8988T (cell line): ENCODE results near the gene DEAF1.
A peak's percentile ranks its signal among the peaks of the same experiment; 100 is the strongest.

Source experiments
- DNase-seq: peaks from one replicate; pipeline ENCODE4 v3.0.0; 2011

DEAF1 gene

GRCh38 chr11:620935-621814 is 73.8 kb downstream of the DEAF1 start:
- no peak for DNase-seq

- no peak for DNase-seq
Observed at GRCh38 chr11:620201-620600, 74.8 kb downstream of the DEAF1 start.

- no peak for DNase-seq
Observed at GRCh38 chr11:619628-620050, 75.4 kb downstream of the DEAF1 start.

GRCh38 chr11:618856-619627 is 76.0 kb downstream of the DEAF1 start:
- no peak for DNase-seq

GRCh38 chr11:617912-618682 is 76.9 kb downstream of the DEAF1 start:
- DNase-seq: no peak

GRCh38 chr11:617199-617911 is 77.7 kb downstream of the DEAF1 start:
- no peak for DNase-seq

- no peak for DNase-seq
Observed at GRCh38 chr11:616320-617198, 78.5 kb downstream of the DEAF1 start.

GRCh38 chr11:615504-616319 is 79.3 kb downstream of the DEAF1 start, which contains the start of gene IRF7:
TSS of gene IRF7 (minus strand) at chr11:615950. CDS start at chr11:615364, 586 bp downstream.
- DNase-seq: peak; percentile 100

GRCh38 chr11:614623-615503 is 80.2 kb downstream of the DEAF1 start:
- no peak for DNase-seq

- DNase-seq: no peak
Observed at GRCh38 chr11:614021-614622, 80.9 kb downstream of the DEAF1 start.

- peak; percentile 88 for DNase-seq
Observed at GRCh38 chr11:613369-613968, 81.6 kb downstream of the DEAF1 start.

- DNase-seq: no peak
Observed at GRCh38 chr11:612961-613300, 82.1 kb downstream of the DEAF1 start.

GRCh38 chr11:612201-612960 is 82.6 kb downstream of the DEAF1 start:
- DNase-seq: no peak

- no peak for DNase-seq
Observed at GRCh38 chr11:611001-611996, 83.7 kb downstream of the DEAF1 start.

- DNase-seq: no peak
Observed at GRCh38 chr11:610146-610801, 84.7 kb downstream of the DEAF1 start.

- no peak for DNase-seq
Observed at GRCh38 chr11:609341-609811, 85.6 kb downstream of the DEAF1 start.
